NCI-H2107 (cell line): ENCODE data around the gene ST6GALNAC1.
"Not testable (repeated sequence)": the region's sequence is repeated elsewhere in the genome, so short reads cannot be mapped to it uniquely, and the experiment has no call there.

Experiments used
- DNase-seq: peaks from one replicate; lab custom pipeline; 2025; lab: John Stamatoyannopoulos, UW

ST6GALNAC1 gene

GRCh38 chr17:76642032-76642561 lies 1.5 kb downstream of the ST6GALNAC1 start:
- DNase-seq: no peak

DNA sequence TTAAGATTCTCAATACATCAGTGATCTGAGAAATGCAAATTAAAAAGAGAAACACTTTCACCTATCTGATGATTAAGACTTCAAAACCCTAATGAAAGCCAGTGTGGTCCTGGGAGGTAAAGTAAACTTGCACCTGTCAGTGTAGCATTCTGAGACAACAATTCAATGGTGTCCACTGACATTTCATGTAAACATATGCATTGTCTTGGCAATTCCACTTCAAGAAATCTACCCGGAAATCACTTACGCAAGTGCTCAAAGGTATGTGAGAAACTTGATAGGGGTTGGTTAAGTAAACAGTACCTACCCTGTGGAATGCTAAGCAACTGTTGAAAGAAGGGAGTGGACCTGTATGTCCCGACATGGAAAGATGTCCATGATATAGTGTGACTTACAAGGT lies 2.1 kb downstream of the ST6GALNAC1 start:
- no peak for DNase-seq

GRCh38 chr17:76640550-76641380 lies 2.8 kb downstream of the ST6GALNAC1 start:
- DNase-seq: no peak

DNA sequence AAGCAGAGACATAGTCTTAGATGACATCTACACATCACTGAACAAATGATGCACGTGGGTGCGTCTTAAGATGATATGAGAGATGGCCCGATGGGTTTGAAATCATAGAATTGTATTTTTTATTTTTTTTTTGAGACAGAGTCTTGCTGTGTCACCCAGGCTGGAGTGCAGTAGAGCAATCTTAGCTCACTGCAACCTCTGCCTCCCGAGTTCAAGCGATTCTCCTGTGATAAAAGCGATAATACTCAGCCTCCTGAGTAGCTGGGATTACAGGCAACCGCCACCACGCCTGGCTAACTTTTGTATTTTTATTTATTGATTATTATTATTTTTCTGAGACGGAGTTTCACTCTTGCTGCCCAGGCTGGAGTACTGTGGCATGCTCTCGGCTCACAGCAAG lies 5.3 kb downstream of the ST6GALNAC1 start:
- DNase-seq: no peak

DNA sequence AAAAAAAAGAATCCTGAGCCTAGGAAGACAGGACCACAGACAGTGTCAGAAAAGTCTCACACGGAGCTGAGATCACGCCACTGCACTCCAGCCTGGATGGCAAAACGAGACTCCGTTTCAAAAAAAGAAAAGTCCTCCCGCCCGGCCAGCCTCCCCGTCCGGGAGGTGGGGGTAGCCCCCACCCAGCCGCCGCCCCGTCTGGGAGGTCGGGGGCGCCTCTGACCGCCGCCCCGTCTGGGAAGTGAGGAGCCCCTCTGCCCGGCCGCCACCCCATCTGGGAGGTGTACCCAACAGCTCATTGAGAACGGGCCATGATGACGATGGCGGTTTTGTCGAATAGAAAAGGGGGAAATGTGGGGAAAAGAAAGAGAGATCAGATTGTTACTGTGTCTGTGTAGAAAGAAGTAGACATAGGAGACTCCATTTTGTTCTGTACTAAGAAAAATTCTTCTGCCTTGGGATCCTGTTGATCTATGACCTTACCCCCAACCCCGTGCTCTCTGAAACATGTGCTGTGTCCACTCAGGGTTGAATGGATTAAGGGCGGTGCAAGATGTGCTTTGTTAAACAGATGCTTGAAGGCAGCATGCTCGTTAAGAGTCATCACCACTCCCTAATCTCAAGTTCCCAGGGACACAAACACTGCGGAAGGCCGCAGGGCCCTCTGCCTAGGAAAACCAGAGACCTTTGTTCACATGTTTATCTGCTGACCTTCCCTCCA lies 6.9 kb downstream of the ST6GALNAC1 start:
- DNase-seq: not testable (repeated sequence)

- no peak for DNase-seq
Measured at GRCh38 chr17:76635659-76636360, 7.7 kb downstream of the ST6GALNAC1 start.

DNA sequence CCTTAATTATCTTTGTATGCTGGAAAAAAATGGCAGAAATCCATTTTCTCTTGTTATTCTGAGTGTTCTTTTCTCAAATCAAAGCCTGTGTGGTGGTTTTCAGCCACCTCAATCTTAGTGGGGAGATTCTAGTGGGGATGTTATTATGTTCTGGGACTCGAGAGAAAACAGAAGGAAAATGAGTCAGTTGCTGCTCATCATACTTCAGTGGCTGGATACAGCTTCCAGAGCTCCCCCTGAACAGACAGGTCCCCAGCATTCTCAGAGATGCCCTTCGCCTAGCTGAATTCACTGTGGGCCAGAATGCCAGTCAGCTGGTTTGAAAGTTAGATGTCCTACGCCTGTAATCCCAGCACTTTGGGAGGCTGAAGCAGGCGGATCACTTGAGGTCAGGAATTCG lies 8.5 kb downstream of the ST6GALNAC1 start:
- DNase-seq: no peak

- DNase-seq: no peak
Measured at GRCh38 chr17:76633628-76634328, 9.8 kb downstream of the ST6GALNAC1 start.

DNA sequence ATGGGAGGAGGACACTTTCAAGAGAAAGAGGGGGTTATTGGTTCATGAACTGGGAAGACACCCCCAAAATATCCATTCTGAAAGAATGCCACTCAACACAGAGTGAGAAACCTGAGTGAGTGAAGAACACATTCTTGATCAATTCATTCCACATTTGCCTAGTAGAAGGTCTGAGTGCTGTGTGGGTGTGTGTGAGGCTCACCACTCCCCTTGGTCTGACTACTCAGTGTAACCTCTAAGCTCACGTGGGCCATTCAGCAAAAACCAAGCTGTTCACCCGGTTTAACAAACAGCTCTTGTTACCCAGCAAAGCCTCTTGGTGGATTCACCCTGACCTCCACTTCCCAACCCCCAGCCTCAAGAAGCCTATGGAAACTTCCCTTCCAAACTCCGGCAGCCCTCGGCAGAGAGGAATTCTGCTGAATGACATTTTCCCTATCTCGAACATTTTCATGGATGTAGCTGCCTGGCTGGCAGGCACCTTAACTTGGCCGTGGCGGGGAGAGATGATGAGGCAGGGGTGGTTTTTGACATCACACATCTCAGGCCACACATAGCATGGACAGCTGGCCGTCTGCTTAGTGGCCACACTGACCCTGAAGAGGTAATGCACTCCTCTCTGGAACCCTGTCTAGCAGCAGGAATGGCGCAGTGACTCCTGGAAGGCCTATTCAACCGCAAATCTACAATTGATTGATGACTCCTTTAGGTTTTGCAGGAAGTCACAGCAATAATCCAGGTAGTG lies 11.6 kb downstream of the ST6GALNAC1 start:
- DNase-seq: no peak

GRCh38 chr17:76630151-76630550 lies 13.4 kb downstream of the ST6GALNAC1 start:
- DNase-seq: no peak

- DNase-seq: no peak
Measured at GRCh38 chr17:76627510-76627909, 16.0 kb downstream of the ST6GALNAC1 start.

DNA sequence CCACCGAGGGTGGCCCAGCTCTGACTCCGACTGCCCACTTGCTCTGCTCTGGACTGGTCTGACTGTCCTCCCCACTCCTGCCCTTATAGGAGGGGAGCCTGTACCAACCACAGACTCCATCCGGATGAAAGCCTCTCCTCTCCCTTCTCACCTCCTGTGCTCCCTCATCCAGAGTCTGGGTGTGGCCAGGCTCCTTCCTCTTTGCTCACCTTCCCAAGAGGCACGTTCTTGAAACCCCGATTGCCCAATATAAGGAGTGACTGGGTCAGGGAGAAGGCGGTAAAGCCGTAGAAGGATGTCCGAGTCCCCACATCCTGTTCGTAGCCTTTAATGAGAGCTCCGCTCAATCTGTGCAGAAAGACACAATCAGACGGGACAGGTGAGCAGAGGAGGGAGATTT lies 17.1 kb downstream of the ST6GALNAC1 start:
- no peak for DNase-seq

DNA sequence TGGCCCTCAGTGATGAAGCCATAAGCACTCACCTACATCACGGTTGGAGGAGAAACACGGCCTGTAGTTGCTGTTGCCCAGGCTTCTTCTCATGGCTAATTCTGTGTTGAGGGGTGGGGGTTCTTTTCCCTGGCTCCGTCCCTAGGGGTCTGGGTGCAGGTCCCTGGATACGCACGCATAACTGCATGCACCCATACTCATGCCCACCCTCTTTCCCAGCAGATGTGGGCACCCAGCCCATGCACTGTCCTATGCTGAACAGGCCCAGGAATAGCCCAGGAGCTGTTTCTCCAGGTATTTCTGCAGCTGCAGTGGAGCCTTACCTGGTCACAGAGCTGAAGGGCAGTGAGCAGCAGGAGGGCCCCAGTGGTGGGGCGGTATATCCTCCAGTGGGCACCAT lies 18.1 kb downstream of the ST6GALNAC1 start:
- DNase-seq: no peak

GRCh38 chr17:76623271-76624146 lies 20.0 kb downstream of the ST6GALNAC1 start:
- peak; percentile 22 for DNase-seq

- DNase-seq: no peak
Measured at GRCh38 chr17:76617838-76618237, 25.7 kb downstream of the ST6GALNAC1 start.

DNA sequence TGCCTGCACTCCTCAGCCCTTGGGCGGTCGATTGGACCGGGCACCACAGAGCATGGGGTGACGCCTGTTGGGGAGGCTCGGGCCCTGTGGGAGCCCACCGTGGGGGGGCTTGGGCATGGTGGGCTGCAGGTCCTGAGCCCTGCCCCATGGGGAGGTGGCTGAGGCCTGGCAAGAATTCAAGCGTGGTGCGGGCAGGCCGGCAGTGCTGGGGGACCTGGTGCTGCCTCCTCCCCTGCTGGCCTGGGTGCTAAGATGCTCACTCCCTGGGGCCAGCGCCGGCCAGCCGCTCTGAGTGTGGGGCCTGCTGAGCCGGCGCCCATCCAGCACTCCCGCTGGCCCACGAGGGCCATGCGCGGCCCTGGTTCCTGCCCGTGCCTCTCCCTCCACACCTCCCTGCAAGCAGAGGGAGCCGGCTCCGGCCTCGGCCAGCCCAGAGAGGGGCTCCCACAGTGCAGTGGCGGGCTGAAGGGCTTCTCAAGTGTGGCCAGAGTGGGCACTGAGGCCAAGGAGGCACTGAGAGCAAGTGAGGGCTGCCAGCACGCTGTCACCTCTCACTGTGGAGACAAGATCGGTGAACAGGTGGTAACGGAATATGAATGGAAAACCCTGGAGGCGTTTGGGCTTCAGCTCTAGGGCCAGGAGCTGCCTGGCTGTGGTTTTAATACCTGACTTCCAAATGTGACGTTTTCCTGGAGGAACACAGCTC lies 28.5 kb downstream of the ST6GALNAC1 start:
- no peak for DNase-seq

GRCh38 chr17:76614064-76614759 lies 29.3 kb downstream of the ST6GALNAC1 start:
- DNase-seq: not testable (repeated sequence)

- DNase-seq: no peak
Measured at GRCh38 chr17:76612977-76613851, 30.3 kb downstream of the ST6GALNAC1 start.
